GM12891 (cell line): ENCODE data around the gene CRAMP1.

ENCODE experiments used
- PAX5 ChIP-seq: IDR thresholded peaks from 2 replicates; pipeline ENCODE4 v1.6.1; 2011; ENCODE audit warnings: low read length, moderate library complexity, mild to moderate bottlenecking; ENCODE audit not compliant: insufficient read depth, severe bottlenecking
- POLR2A ChIP-seq: IDR thresholded peaks from 2 replicates; pipeline ENCODE4 v1.6.1; 2011; ENCODE audit warnings: low read depth, low read length, control low read depth
- POLR2AphosphoS5 ChIP-seq: IDR thresholded peaks from 2 replicates; pipeline ENCODE4 v1.6.1; 2011; ENCODE audit warnings: low read depth, low read length, control low read depth
- POU2F2 ChIP-seq: IDR thresholded peaks from 2 replicates; pipeline ENCODE4 v1.6.1; 2011; ENCODE audit warnings: low read depth, mild to moderate bottlenecking, control low read depth, low read length, moderate library complexity
- SPI1 ChIP-seq: IDR thresholded peaks from 2 replicates; pipeline ENCODE4 v1.6.1; 2011; ENCODE audit warnings: low read depth, low read length, control low read depth
- TAF1 ChIP-seq: IDR thresholded peaks from 2 replicates; pipeline ENCODE4 v1.6.1; 2011; ENCODE audit warnings: low read depth, low read length, control low read depth

- TF ChIP-seq POLR2A (no peak), TAF1 (0 out of 2 replicates have a peak, but pooled peaks have one; percentile 25), POLR2AphosphoS5 (no peak), SPI1 (no peak), POU2F2 (no peak), PAX5 (no peak)
These were observed 95.1 kb downstream of the CRAMP1 start for GRCh38 chr16:1707193-1707790.
